ENCODE measurements around the gene SNX5. TPM values are rescaled to one million over a fixed set of nuclear protein-coding genes. Genes with fewer than 3 reads are reported as not detected.

The SNX5 gene
- total RNA-seq, 2 donors from 2014 or later: 48.3 to 84.8 TPM

DNA sequence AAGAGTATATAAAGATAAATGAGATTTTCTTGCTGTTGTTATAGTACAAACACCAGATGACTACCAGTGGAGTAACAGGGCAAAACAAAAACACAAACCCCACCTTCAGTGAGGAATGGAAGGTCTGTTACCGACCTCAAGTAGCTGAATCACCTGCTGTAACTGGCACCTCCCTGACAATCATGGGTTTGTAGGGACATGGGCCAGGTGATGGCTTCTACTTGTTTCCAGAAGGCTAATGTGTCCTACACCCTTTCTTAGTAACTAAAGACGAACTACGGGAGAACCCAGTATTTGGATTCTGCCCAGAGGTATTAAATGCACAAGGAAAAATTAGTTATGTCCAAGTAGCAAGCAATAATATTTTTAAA lies 26.8 kb downstream of the SNX5 start:
- Histone ChIP-seq H3K9me3 (no peaks in the 10 kb centered on the region), H3K4me3 (no peak overlapping the region), H3K4me1 (replicated peaks) (no peaks in the 10 kb centered on the region), H3K27me3 (replicated peaks; ENCODE audit: insufficient read depth) (no peaks in the 10 kb centered on the region), H3K36me3 (no peaks in the 10 kb centered on the region), H3K27ac (no peak overlapping the region)
- WGBS: 72% methylated on average over 3 of the region's 3 CpGs
- intact Hi-C loops (cut with DNase I): no loop called here
- no peak for DNase-seq (ENCODE audit: low spot score)
- TF ChIP-seq, protein P1, sequence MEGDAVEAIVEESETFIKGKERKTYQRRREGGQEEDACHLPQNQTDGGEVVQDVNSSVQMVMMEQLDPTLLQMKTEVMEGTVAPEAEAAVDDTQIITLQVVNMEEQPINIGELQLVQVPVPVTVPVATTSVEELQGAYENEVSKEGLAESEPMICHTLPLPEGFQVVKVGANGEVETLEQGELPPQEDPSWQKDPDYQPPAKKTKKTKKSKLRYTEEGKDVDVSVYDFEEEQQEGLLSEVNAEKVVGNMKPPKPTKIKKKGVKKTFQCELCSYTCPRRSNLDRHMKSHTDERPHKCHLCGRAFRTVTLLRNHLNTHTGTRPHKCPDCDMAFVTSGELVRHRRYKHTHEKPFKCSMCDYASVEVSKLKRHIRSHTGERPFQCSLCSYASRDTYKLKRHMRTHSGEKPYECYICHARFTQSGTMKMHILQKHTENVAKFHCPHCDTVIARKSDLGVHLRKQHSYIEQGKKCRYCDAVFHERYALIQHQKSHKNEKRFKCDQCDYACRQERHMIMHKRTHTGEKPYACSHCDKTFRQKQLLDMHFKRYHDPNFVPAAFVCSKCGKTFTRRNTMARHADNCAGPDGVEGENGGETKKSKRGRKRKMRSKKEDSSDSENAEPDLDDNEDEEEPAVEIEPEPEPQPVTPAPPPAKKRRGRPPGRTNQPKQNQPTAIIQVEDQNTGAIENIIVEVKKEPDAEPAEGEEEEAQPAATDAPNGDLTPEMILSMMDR (IDR thresholded peaks at IDR 0.05): no peak
- no peak for TF ChIP-seq POLR2A (IDR thresholded peaks at IDR 0.05)
- no peak for TF ChIP-seq POLR2AphosphoS5 (IDR thresholded peaks at IDR 0.05)

DNA sequence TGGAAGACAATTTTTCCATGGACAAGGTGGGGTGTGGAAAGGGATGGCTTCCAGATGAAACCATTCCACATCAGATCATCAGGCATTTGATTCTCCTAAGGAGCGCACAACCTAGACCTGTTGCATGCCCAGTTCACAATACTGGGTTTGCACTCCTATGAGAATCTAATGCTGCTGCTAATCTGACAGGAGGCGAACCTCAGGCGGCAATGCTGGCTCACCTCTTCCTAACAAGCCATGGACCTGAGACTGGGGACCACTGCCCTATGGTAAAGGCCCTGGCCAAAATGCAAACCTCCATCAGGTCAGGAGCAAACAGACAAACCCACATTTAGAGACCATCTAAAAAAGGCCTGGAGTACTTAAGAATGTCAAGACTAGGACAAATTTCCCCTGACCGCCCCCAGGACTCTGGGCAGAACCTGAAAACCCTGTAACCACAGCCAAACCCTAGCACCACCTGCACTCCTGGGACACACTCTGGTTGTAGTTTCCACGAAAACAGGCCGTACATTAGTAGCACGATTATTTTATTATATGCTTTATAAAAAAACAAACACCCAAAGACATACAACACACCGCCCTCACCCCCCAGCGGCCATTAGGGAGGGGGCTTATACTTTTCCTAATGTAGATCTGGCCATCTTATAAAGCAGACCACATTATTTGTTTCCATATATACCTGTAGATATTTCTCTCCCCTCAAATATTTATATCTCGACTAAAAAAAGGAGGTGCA lies 27.3 kb downstream of the SNX5 start:
- Histone ChIP-seq H3K27me3 (replicated peaks; ENCODE audit: insufficient read depth) (no peaks in the 10 kb centered on the region), H3K4me3 (no peak overlapping the region), H3K9me3 (no peaks in the 10 kb centered on the region), H3K36me3 (no peaks in the 10 kb centered on the region), H3K4me1 (replicated peaks) (no peaks in the 10 kb centered on the region), H3K27ac (no peak overlapping the region)
- DNase-seq (ENCODE audit: low spot score): no peak
- intact Hi-C loops (cut with DNase I): no loop called here
- no peak for TF ChIP-seq POLR2AphosphoS5 (IDR thresholded peaks at IDR 0.05)
- TF ChIP-seq, protein P1 (IDR thresholded peaks at IDR 0.05): no peak
- TF ChIP-seq POLR2A (IDR thresholded peaks at IDR 0.05): no peak
- WGBS: 82% methylated on average over 10 of the region's 10 CpGs

DNA sequence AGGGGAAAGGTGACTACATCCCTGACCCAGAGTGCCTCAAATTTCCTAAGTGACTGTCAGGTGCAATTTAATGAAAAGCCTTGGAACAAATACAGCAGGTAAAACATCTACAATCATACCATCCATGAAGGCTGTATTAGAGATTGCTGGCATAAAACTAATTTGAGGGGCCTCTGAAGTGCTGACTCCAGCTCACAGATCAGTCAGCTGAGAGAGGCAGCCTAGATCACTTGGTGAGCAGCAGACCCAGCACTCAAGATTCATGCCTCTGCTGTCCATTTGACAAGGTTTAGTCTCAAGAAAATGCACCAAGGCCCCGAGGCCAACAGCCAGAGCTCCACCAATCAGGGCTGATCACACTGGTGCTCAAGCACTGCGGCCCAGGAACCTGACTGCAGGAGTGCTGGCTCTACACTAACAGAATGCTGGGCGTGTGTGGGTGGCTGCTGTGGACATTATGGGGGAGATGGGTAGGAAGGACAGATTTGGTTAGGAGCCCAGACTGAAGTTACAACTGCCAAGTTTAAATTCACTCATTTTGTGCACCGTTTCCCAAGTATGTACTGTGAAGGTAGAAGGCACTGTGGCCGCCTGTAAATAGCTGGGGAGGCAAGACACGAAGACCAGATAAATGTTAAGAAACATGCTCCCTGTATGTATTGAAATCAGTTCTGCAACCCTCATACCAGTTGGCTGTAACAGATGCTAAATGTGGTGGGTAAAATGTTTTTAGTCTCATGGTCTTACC lies 28.2 kb downstream of the SNX5 start:
- TF ChIP-seq POLR2A (IDR thresholded peaks at IDR 0.05): no peak
- TF ChIP-seq POLR2AphosphoS5 (IDR thresholded peaks at IDR 0.05): no peak
- TF ChIP-seq, protein P1 (IDR thresholded peaks at IDR 0.05): no peak
- H3K4me3 ChIP-seq: no peak overlapping the region
- no peak for DNase-seq (ENCODE audit: low spot score)
- no peaks in the 10 kb centered on the region for H3K9me3 ChIP-seq
- no peak overlapping the region for H3K27ac ChIP-seq
- H3K27me3 ChIP-seq (replicated peaks; ENCODE audit: insufficient read depth): no peaks in the 10 kb centered on the region
- H3K36me3 ChIP-seq: no peaks in the 10 kb centered on the region
- 45% methylated on average over 6 of the region's 6 CpGs for WGBS
- H3K4me1 ChIP-seq (replicated peaks): no peaks in the 10 kb centered on the region
- intact Hi-C loops (cut with DNase I): no loop called here

DNA sequence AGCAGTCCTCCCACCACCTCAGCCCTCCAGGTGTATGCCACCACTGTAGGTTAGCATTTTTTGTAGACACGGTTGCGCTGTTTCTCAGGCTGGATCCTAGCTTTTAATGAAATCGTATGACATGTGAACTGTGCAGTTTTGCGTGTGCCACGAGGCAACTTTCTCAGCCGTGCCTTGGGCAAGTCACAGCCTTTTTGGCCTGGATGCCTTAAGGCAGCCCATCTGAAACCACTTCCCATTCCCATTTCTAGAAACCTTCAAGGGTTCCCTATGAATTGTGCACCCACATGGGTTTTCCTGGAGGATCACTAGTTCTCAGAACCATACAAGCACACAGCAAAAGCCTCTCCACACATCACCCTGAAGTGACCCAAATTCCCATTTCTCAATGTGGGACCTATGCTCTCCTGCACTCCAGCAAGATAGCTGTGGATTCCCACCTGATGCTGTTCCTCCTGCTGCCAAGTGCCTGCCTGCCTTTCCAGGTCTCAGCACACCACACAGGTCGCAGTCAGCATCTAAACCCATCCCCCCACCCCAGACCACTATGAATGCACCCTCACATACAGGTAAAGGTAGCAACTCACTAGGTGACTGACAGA lies 28.9 kb downstream of the SNX5 start:
- Histone ChIP-seq H3K36me3 (no peaks in the 10 kb centered on the region), H3K27me3 (replicated peaks; ENCODE audit: insufficient read depth) (no peaks in the 10 kb centered on the region), H3K27ac (no peak overlapping the region), H3K4me1 (replicated peaks) (no peaks in the 10 kb centered on the region), H3K4me3 (no peak overlapping the region), H3K9me3 (no peaks in the 10 kb centered on the region)
- no peak for TF ChIP-seq POLR2A (IDR thresholded peaks at IDR 0.05)
- TF ChIP-seq, protein P1 (IDR thresholded peaks at IDR 0.05): no peak
- TF ChIP-seq POLR2AphosphoS5 (IDR thresholded peaks at IDR 0.05): no peak
- intact Hi-C loops (cut with DNase I): loop anchor here (2.0 to 5.0 kb wide), 3 partner anchors 42 to 437 kb away; no protein-coding TSS in a partner anchor
- no peak for DNase-seq (ENCODE audit: low spot score)
- WGBS: 62% methylated on average over 7 of the region's 7 CpGs

Data from prostate gland (tissue), 2 donors.